Right lobe of liver (tissue), 4 donors: ENCODE measurements around the gene AMPD2.

Experiments used
- POLR2A ChIP-seq: fragments of 450-650 bp; IDR thresholded peaks from one replicate; pipeline ENCODE4 v1.6.1; 2017; ENCODE audit warnings: antibody characterized with exemption, mild to moderate bottlenecking
- TF ChIP-seq, protein P1 (sequence below), 4 donors: fragments of 200-600 bp in 3 of 4; fragments of 450-650 bp in 1 of 4; IDR thresholded peaks; one replicate each; pipeline versions ENCODE4 v1.5.1 to v1.8.0; 2016 to 2022; ENCODE audit warnings: antibody characterized with exemption in 4 of 4, mild to moderate bottlenecking in 2 of 4
- donor health status: DM: no; HTN: no; CAD: no.
- donor health status: DM: no; HTN: no; CAD: no.
- donor health status: DM: no; HTN: yes; CAD: no.

DNA sequence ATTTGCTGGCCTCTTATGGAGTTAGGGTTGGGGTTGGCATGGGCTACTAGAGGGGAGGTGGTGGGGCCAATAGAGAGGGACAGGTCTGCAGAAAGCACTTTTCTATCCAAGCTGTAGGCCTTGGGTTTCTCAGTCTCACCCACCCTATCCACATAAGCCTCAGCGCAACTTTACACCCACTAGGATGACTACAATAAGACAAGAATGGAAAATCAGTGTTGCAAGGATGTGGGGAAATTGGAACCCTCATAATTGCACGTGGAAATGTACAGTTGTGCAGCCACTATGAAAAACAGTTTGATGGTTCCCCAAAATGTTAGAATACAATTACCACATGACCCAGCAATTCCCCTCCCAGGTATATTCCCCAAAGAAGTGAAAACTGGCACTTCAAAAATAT, 22.2 kb downstream of the AMPD2 start:
- no peak for TF ChIP-seq POLR2A
- TF ChIP-seq, protein P1, sequence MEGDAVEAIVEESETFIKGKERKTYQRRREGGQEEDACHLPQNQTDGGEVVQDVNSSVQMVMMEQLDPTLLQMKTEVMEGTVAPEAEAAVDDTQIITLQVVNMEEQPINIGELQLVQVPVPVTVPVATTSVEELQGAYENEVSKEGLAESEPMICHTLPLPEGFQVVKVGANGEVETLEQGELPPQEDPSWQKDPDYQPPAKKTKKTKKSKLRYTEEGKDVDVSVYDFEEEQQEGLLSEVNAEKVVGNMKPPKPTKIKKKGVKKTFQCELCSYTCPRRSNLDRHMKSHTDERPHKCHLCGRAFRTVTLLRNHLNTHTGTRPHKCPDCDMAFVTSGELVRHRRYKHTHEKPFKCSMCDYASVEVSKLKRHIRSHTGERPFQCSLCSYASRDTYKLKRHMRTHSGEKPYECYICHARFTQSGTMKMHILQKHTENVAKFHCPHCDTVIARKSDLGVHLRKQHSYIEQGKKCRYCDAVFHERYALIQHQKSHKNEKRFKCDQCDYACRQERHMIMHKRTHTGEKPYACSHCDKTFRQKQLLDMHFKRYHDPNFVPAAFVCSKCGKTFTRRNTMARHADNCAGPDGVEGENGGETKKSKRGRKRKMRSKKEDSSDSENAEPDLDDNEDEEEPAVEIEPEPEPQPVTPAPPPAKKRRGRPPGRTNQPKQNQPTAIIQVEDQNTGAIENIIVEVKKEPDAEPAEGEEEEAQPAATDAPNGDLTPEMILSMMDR (IDR thresholded peaks at IDR 0.05), result no peak
